HEK293 (cell line): ENCODE results near the gene GRK7.

Experiments
- CTCF ChIP-seq: fragments of 450-650 bp; formaldehyde crosslinking; IDR thresholded peaks from 2 replicates; pipeline ENCODE4 v1.5.1; 2016; ENCODE audit warnings: missing biosample characterization, missing genetic modification characterization
- EGR2 ChIP-seq: fragments of 450-650 bp; formaldehyde crosslinking; IDR thresholded peaks from 2 replicates; pipeline ENCODE4 v1.5.1; 2016; ENCODE audit warnings: low read depth, missing biosample characterization, missing genetic modification characterization
- ELK4 ChIP-seq: IDR thresholded peaks from 2 replicates; pipeline ENCODE4 v1.6.1; 2011; ENCODE audit warnings: mild to moderate bottlenecking, low read depth, low read length, borderline replicate concordance
- PRDM2 ChIP-seq: fragments of 450-650 bp; formaldehyde crosslinking; IDR thresholded peaks from 2 replicates; pipeline ENCODE4 v1.5.1; 2016; ENCODE audit warnings: missing biosample characterization, missing genetic modification characterization, borderline replicate concordance
- SP7 ChIP-seq: fragments of 450-650 bp; formaldehyde crosslinking; IDR thresholded peaks from 2 replicates; pipeline ENCODE4 v1.5.1; 2016; ENCODE audit warnings: missing biosample characterization, missing genetic modification characterization
- YY1 ChIP-seq: fragments of 450-650 bp; formaldehyde crosslinking; IDR thresholded peaks from 2 replicates; pipeline ENCODE4 v1.5.1; 2018; ENCODE audit warnings: missing biosample characterization, missing genetic modification characterization
- ZNF138 ChIP-seq: fragments of 450-650 bp; formaldehyde crosslinking; IDR thresholded peaks from 2 replicates; pipeline ENCODE4 v1.5.1; 2016; ENCODE audit warnings: missing biosample characterization, missing genetic modification characterization, borderline replicate concordance
- ZNF302 ChIP-seq: fragments of 450-650 bp; formaldehyde crosslinking; IDR thresholded peaks from 2 replicates; pipeline ENCODE4 v1.5.1; 2016; ENCODE audit warnings: missing biosample characterization, missing genetic modification characterization, low read depth
- ZNF350 ChIP-seq: fragments of 450-650 bp; formaldehyde crosslinking; IDR thresholded peaks from 2 replicates; pipeline ENCODE4 v1.5.0; 2017; ENCODE audit warnings: missing biosample characterization, mild to moderate bottlenecking, missing genetic modification characterization
- ZNF48 ChIP-seq: fragments of 450-650 bp; formaldehyde crosslinking; IDR thresholded peaks from 2 replicates; pipeline ENCODE4 v1.5.1; 2016; ENCODE audit warnings: missing biosample characterization, missing genetic modification characterization
- ZNF792 ChIP-seq: fragments of 450-650 bp; formaldehyde crosslinking; IDR thresholded peaks from 2 replicates; pipeline ENCODE4 v1.5.1; 2016; ENCODE audit warnings: missing biosample characterization, missing genetic modification characterization

GRCh38 chr3:141776885-141777284 is 13.7 kb downstream of the GRK7 start:
- TF ChIP-seq ELK4 (no peak), CTCF (no peak), ZNF138 (tag by site-specific recombination) (no peak), SP7 (tag by site-specific recombination) (no peak), ZNF48 (tag by site-specific recombination) (no peak), YY1 (tag by site-specific recombination) (no peak), ZNF792 (no peak), ZNF350 (tag by site-specific recombination) (no peak), PRDM2 (tag by site-specific recombination) (no peak), ZNF302 (tag by site-specific recombination) (no peak), EGR2 (tag by site-specific recombination) (no peak)
